ENCODE measurements around the gene ABCG4.
A peak's percentile ranks its signal among the peaks of the same experiment; 100 is the strongest.
"Not testable (repeated sequence)": the region's sequence is repeated elsewhere in the genome, so short reads cannot be mapped to it uniquely, and the experiment has no call there.

Gene ABCG4

GRCh38 chr11:119158467-119158866, 9.6 kb downstream of the ABCG4 start:
- DNase-seq (no peak), ATAC-seq (no peak)
- Mint-ChIP-seq H3K4me3 (no peak overlapping the region), H3K9me3 (no peaks in the 10 kb centered on the region), H3K27me3 (peaks cover 8% of the 10 kb centered on the region), H3K27ac (peak overlapping the region in 1 of 2 donors; percentile 61), H3K4me1 (peaks cover 7% of the 10 kb centered on the region)

GRCh38 chr11:119160151-119160550, 11.3 kb downstream of the ABCG4 start:
- no peak for ATAC-seq
- no peak overlapping the region for H3K4me3 Mint-ChIP-seq
- H3K4me1 Mint-ChIP-seq, result peaks cover 7% of the 10 kb centered on the region
- peaks cover 8% of the 10 kb centered on the region for H3K27me3 Mint-ChIP-seq
- DNase-seq, result no peak
- no peaks in the 10 kb centered on the region for H3K9me3 Mint-ChIP-seq
- H3K27ac Mint-ChIP-seq, result no peak overlapping the region

- Mint-ChIP-seq H3K4me1 (no peaks in the 10 kb centered on the region), H3K27ac (no peak overlapping the region), H3K9me3 (no peaks in the 10 kb centered on the region), H3K27me3 (no peaks in the 10 kb centered on the region), H3K4me3 (no peak overlapping the region)
- ATAC-seq (no peak), DNase-seq (no peak)
Observed at GRCh38 chr11:119161871-119162270, 13.0 kb downstream of the ABCG4 start.

- no peak for ATAC-seq
- Mint-ChIP-seq H3K27me3 (no peaks in the 10 kb centered on the region), H3K9me3 (no peaks in the 10 kb centered on the region), H3K27ac (no peak overlapping the region), H3K4me1 (peaks cover 17% of the 10 kb centered on the region), H3K4me3 (no peak overlapping the region)
- no peak for DNase-seq
Observed at GRCh38 chr11:119166368-119167076, 17.7 kb downstream of the ABCG4 start.

GRCh38 chr11:119167077-119167458, 18.2 kb downstream of the ABCG4 start:
- H3K9me3 Mint-ChIP-seq, ATAC-seq, H3K4me3 Mint-ChIP-seq, H3K27me3 Mint-ChIP-seq, DNase-seq, H3K27ac Mint-ChIP-seq: not testable (repeated sequence)
- H3K4me1 Mint-ChIP-seq, result peaks cover 18% of the 10 kb centered on the region

GRCh38 chr11:119167933-119168332, 19.1 kb downstream of the ABCG4 start:
- Mint-ChIP-seq H3K4me3 (peak overlapping the region; percentile 22 to 96), H3K27me3 (no peaks in the 10 kb centered on the region), H3K9me3 (no peaks in the 10 kb centered on the region), H3K4me1 (peaks cover 22% of the 10 kb centered on the region), H3K27ac (no peak overlapping the region)
- DNase-seq, result no peak
- no peak for ATAC-seq

- no peaks in the 10 kb centered on the region for H3K27me3 Mint-ChIP-seq
- peak within 1 kb of the TSS; percentile 96 to 97 for H3K4me3 Mint-ChIP-seq
- peak; percentile 94 for ATAC-seq
- peak; percentile 84 to 88 for DNase-seq
- peaks cover 22% of the 10 kb centered on the region for H3K4me1 Mint-ChIP-seq
- H3K9me3 Mint-ChIP-seq, result no peaks in the 10 kb centered on the region
- peak within 1 kb of the TSS; percentile 96 to 97 for H3K27ac Mint-ChIP-seq
Observed at GRCh38 chr11:119168471-119169281, 19.8 kb downstream of the ABCG4 start, which contains the start of gene NLRX1. Gene NLRX1, plus strand, starts transcription at chr11:119168725. Its CDS starts 2,679 bp downstream, at chr11:119171404.

GRCh38 chr11:119169282-119169719, 20.4 kb downstream of the ABCG4 start:
- DNase-seq (peak; percentile 48 to 67), ATAC-seq (peak; percentile 74)
- H3K27ac Mint-ChIP-seq, result peak overlapping the region; percentile 96 to 97
- no peaks in the 10 kb centered on the region for H3K9me3 Mint-ChIP-seq
- H3K27me3 Mint-ChIP-seq, result no peaks in the 10 kb centered on the region
- H3K4me3 Mint-ChIP-seq, result peak overlapping the region; percentile 96 to 97
- peaks cover 22% of the 10 kb centered on the region for H3K4me1 Mint-ChIP-seq

- no peaks in the 10 kb centered on the region for H3K27me3 Mint-ChIP-seq
- H3K4me3 Mint-ChIP-seq, result no peak overlapping the region
Observed at GRCh38 chr11:119172513-119172912, 23.7 kb downstream of the ABCG4 start.

GRCh38 chr11:119173453-119173852, 24.6 kb downstream of the ABCG4 start:
- DNase-seq (no peak), ATAC-seq (no peak)
- H3K27ac Mint-ChIP-seq, result no peak overlapping the region
- no peaks in the 10 kb centered on the region for H3K27me3 Mint-ChIP-seq
- peaks cover 36% of the 10 kb centered on the region for H3K4me1 Mint-ChIP-seq
- H3K4me3 Mint-ChIP-seq, result no peak overlapping the region
- no peaks in the 10 kb centered on the region for H3K9me3 Mint-ChIP-seq

More at GRCh38 chr11:119172513-119172912, 23.7 kb downstream of the ABCG4 start:
- ATAC-seq (no peak), DNase-seq (no peak)
- H3K9me3 Mint-ChIP-seq, result no peaks in the 10 kb centered on the region
- peaks cover 32% of the 10 kb centered on the region for H3K4me1 Mint-ChIP-seq
- H3K27ac Mint-ChIP-seq, result no peak overlapping the region

GRCh38 chr11:119175493-119176077, 26.7 kb downstream of the ABCG4 start:
- no peak overlapping the region for H3K27ac Mint-ChIP-seq
- peaks cover 26% of the 10 kb centered on the region for H3K4me1 Mint-ChIP-seq
- H3K9me3 Mint-ChIP-seq, result no peaks in the 10 kb centered on the region
- DNase-seq, result no peak
- ATAC-seq, result no peak
- no peak overlapping the region for H3K4me3 Mint-ChIP-seq
- H3K27me3 Mint-ChIP-seq, result no peaks in the 10 kb centered on the region

- H3K27ac Mint-ChIP-seq, result peak overlapping the region in 1 of 2 donors; percentile 57
- H3K4me3 Mint-ChIP-seq, result peak overlapping the region in 1 of 2 donors; percentile 10
- H3K27me3 Mint-ChIP-seq, result no peaks in the 10 kb centered on the region
- no peak for ATAC-seq
- H3K9me3 Mint-ChIP-seq, result no peaks in the 10 kb centered on the region
- peaks cover 21% of the 10 kb centered on the region for H3K4me1 Mint-ChIP-seq
- DNase-seq, result no peak
Observed at GRCh38 chr11:119178166-119178680, 29.4 kb downstream of the ABCG4 start.

- Mint-ChIP-seq H3K4me3 (no peak overlapping the region), H3K27me3 (no peaks in the 10 kb centered on the region), H3K4me1 (peaks cover 21% of the 10 kb centered on the region), H3K9me3 (no peaks in the 10 kb centered on the region), H3K27ac (peak overlapping the region in 1 of 2 donors; percentile 44)
- DNase-seq (no peak), ATAC-seq (no peak)
Observed at GRCh38 chr11:119179342-119179741, 30.5 kb downstream of the ABCG4 start.

- DNase-seq (no peak), ATAC-seq (no peak)
- Mint-ChIP-seq H3K4me3 (no peak overlapping the region), H3K27me3 (no peaks in the 10 kb centered on the region), H3K9me3 (no peaks in the 10 kb centered on the region), H3K27ac (no peak overlapping the region), H3K4me1 (peaks cover 21% of the 10 kb centered on the region)
Observed at GRCh38 chr11:119179983-119180382, 31.1 kb downstream of the ABCG4 start.

- peaks cover 15% of the 10 kb centered on the region for H3K4me1 Mint-ChIP-seq
- no peak overlapping the region for H3K4me3 Mint-ChIP-seq
- no peak for DNase-seq
- H3K27me3 Mint-ChIP-seq, result no peaks in the 10 kb centered on the region
- H3K27ac Mint-ChIP-seq, result no peak overlapping the region
- ATAC-seq, result no peak
- H3K9me3 Mint-ChIP-seq, result no peaks in the 10 kb centered on the region
Observed at GRCh38 chr11:119180729-119181676, 32.2 kb downstream of the ABCG4 start.
